Mesothelial cell of epicardium (in vitro differentiated cells): ENCODE data around the gene GIMAP2. TPM values are rescaled to one million over a fixed set of nuclear protein-coding genes. Genes with fewer than 3 reads are reported as not detected.

Experiments
- DNase-seq, 2 experiments: peaks; one replicate each; pipeline ENCODE4 v3.0.0; 2021; ENCODE audit warnings: low spot score in 2 of 2; ENCODE audit not compliant: unreplicated experiment in 2 of 2
- H3K27ac Mint-ChIP-seq: 2 replicates; pipeline ENCODE4 v1.8.0; 2021; ENCODE audit warnings: mixed read lengths
- H3K27me3 Mint-ChIP-seq: 2 replicates; pipeline ENCODE4 v1.8.0; 2021; ENCODE audit warnings: low read depth, mixed read lengths
- H3K36me3 Mint-ChIP-seq: 2 replicates; pipeline ENCODE4 v1.8.0; 2021; ENCODE audit warnings: mixed read lengths
- H3K4me1 Mint-ChIP-seq: 2 replicates; pipeline ENCODE4 v1.8.0; 2021; ENCODE audit warnings: mixed read lengths
- H3K4me3 Mint-ChIP-seq: 2 replicates; pipeline ENCODE4 v1.8.0; 2021; ENCODE audit warnings: mild to moderate bottlenecking, moderate library complexity, mixed read lengths
- H3K9me3 Mint-ChIP-seq: 2 replicates; pipeline ENCODE4 v1.8.0; 2021; ENCODE audit warnings: mixed read lengths
- CTCF ChIP-seq: fragments of 200-600 bp; sonication (generic); IDR thresholded peaks from one replicate; pipeline ENCODE4 v1.5.0; 2021; ENCODE audit warnings: antibody characterized with exemption; ENCODE audit not compliant: unreplicated experiment
- total RNA-seq: library from RNA; stranded (reverse); gene quantifications from 3 replicates; pipeline ENCODE4 v1.2.1, GENCODE V29; 2021

The GIMAP2 gene
- total RNA-seq, 1 donor from 2014 or later, result not detected

DNA sequence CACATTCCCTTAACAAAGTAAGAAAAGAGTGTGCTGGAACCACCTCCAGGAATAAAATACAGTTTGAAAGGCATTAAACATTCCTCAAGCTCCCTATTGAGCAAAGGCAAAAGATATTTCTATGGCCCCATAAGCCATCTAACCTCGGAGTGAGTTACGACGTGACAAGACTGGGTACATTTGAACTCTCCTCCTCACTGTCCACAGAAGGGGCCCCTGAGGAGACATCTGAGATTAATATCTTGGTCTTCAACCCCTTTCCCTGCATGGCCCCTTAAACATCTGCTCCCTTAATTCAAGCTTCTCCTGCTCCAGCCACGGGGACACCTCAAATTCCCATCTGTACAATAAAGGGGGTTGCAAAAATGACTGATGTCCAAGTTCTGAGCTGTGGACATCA is 31.4 kb downstream of the GIMAP2 start:
- H3K36me3 Mint-ChIP-seq, result no peaks in the 10 kb centered on the region
- H3K4me1 Mint-ChIP-seq, result no peaks in the 10 kb centered on the region
- no peak overlapping the region for H3K27ac Mint-ChIP-seq
- H3K9me3 Mint-ChIP-seq, result peaks cover 19% of the 10 kb centered on the region
- no peak overlapping the region for H3K4me3 Mint-ChIP-seq
- no peak for TF ChIP-seq CTCF
- H3K27me3 Mint-ChIP-seq, result peaks cover 10% of the 10 kb centered on the region
- no peak for DNase-seq

- no peak for TF ChIP-seq CTCF
- no peaks in the 10 kb centered on the region for H3K36me3 Mint-ChIP-seq
- H3K27me3 Mint-ChIP-seq, result peaks cover 10% of the 10 kb centered on the region
- DNase-seq, result no peak
- peaks cover 12% of the 10 kb centered on the region for H3K9me3 Mint-ChIP-seq
- H3K4me1 Mint-ChIP-seq, result no peaks in the 10 kb centered on the region
- H3K27ac Mint-ChIP-seq, result no peak overlapping the region
- no peak overlapping the region for H3K4me3 Mint-ChIP-seq
Measured at GRCh38 chr7:150717814-150718420, 32.4 kb downstream of the GIMAP2 start.

GRCh38 chr7:150719436-150719835 is 33.9 kb downstream of the GIMAP2 start:
- no peak for DNase-seq
- Mint-ChIP-seq H3K4me1 (no peaks in the 10 kb centered on the region), H3K27me3 (peaks cover 14% of the 10 kb centered on the region), H3K27ac (no peak overlapping the region), H3K9me3 (peaks cover 4% of the 10 kb centered on the region), H3K36me3 (no peaks in the 10 kb centered on the region), H3K4me3 (no peak overlapping the region)
- TF ChIP-seq CTCF, result no peak

DNA sequence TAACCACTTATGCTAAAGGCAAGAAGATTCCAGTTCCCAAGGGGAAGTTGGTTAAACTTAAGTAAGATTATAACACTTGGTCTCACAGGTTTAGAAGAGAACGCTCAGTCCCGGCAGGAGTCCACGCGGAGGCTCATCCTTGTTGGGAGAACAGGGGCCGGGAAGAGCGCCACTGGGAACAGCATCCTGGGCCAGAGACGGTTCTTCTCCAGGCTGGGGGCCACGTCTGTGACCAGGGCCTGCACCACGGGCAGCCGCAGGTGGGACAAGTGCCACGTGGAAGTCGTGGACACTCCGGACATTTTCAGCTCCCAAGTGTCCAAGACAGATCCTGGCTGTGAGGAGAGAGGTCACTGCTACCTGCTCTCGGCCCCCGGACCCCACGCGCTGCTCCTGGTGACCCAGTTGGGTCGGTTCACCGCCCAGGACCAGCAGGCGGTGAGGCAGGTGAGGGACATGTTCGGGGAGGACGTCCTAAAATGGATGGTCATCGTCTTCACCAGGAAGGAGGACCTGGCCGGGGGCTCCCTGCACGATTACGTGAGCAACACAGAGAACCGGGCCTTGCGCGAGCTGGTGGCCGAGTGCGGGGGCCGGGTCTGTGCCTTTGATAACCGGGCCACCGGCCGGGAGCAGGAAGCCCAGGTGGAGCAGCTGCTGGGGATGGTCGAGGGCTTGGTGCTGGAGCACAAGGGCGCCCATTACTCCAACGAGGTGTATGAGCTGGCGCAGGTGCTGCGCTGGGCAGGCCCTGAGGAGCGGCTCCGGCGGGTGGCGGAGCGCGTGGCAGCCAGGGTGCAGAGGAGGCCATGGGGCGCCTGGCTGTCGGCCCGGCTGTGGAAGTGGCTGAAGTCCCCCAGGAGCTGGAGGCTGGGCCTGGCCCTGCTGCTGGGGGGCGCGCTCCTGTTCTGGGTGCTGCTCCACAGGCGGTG is 34.7 kb downstream of the GIMAP2 start:
- Mint-ChIP-seq H3K9me3 (no peaks in the 10 kb centered on the region), H3K27me3 (peaks cover 14% of the 10 kb centered on the region)
- no peak for DNase-seq

DNA sequence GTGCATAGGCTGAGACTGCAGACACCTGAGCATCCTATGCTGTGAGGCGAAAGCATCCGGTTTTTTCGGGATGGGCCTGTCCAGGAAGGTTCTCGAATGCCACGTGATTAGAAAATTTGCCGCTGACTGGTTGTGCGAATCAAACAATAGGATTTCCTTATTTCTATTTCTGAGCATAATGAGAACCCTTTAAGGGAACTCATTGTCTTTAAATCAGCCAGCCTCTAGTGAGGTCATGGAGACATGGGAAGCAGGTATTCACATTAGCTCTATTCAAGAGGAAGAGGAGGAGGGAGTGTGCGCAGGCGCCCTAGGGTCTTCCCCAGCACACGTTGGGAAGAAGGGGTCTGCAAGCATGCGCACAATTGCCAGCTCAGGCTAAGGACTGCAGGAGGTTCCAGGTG is 36.5 kb downstream of the GIMAP2 start:
- no peak for TF ChIP-seq CTCF
- DNase-seq, result no peak
- peaks cover 7% of the 10 kb centered on the region for H3K9me3 Mint-ChIP-seq
- peaks cover 17% of the 10 kb centered on the region for H3K27me3 Mint-ChIP-seq
- H3K4me3 Mint-ChIP-seq, result no peak overlapping the region
- H3K36me3 Mint-ChIP-seq, result no peaks in the 10 kb centered on the region
- no peak overlapping the region for H3K27ac Mint-ChIP-seq
- no peaks in the 10 kb centered on the region for H3K4me1 Mint-ChIP-seq

More for the DNA sequence above, 34.7 kb downstream of the GIMAP2 start:
- no peaks in the 10 kb centered on the region for H3K4me1 Mint-ChIP-seq
- no peak for TF ChIP-seq CTCF
- no peaks in the 10 kb centered on the region for H3K36me3 Mint-ChIP-seq
- no peak overlapping the region for H3K27ac Mint-ChIP-seq
- no peak overlapping the region for H3K4me3 Mint-ChIP-seq
